K562 (cell line): Measurements from ENCODE around the gene CLCC1. TPM values are rescaled to one million over a fixed set of nuclear protein-coding genes. Genes with fewer than 3 reads are reported as not detected.

Source experiments
- CBFA2T2 ChIP-seq: fragments of 450-650 bp; conservative IDR thresholded peaks from 2 replicates; pipeline ENCODE4 v1.6.1; 2017; ENCODE audit warnings: mild to moderate bottlenecking
- CBX2 ChIP-seq: fragments of 200-600 bp; sonication (generic); IDR thresholded peaks from one replicate; pipeline ENCODE4 v1.6.1; 2012; ENCODE audit warnings: mild to moderate bottlenecking, low read length, inconsistent platforms; ENCODE audit not compliant: insufficient read depth, poor library complexity, severe bottlenecking
- CEBPZ ChIP-seq: fragments of 150-350 bp; IDR thresholded peaks from 2 replicates; pipeline ENCODE4 v1.6.1; 2014; ENCODE audit warnings: low read depth, mild to moderate bottlenecking, low read length, borderline replicate concordance
- DMBX1 ChIP-seq: fragments of 250-450 bp; sonication (Bioruptor Pico); IDR thresholded peaks from 2 replicates; pipeline ENCODE4 v1.8.0; 2022; ENCODE audit warnings: inconsistent platforms, mild to moderate bottlenecking, moderate library complexity, borderline replicate concordance
- E4F1 ChIP-seq: fragments of 250-450 bp; sonication (Bioruptor Pico); IDR thresholded peaks from 2 replicates; pipeline ENCODE4 v1.5.0; 2021; ENCODE audit warnings: mild to moderate bottlenecking, borderline replicate concordance
- GABPA ChIP-seq: fragments of 200-800 bp; sonication (Bioruptor generic); conservative IDR thresholded peaks from 2 replicates; pipeline ENCODE4 v1.6.1; 2016; ENCODE audit warnings: low read depth, missing genetic modification characterization, missing compliant biosample characterization
- HDAC6 ChIP-seq: IDR thresholded peaks from 2 replicates; pipeline ENCODE4 v1.6.1; 2012; ENCODE audit warnings: low read depth, mild to moderate bottlenecking, control low read depth, inconsistent platforms, low read length, moderate library complexity
- HES1 ChIP-seq: fragments of 450-650 bp; IDR thresholded peaks from 2 replicates; pipeline ENCODE4 v1.6.1; 2016; ENCODE audit warnings: low read depth, mild to moderate bottlenecking, moderate library complexity
- KAT2B ChIP-seq: IDR thresholded peaks from one replicate; pipeline ENCODE4 v1.6.1; 2012; ENCODE audit warnings: low read depth, mild to moderate bottlenecking, control low read depth, inconsistent platforms, low read length, moderate library complexity
- LARP7 ChIP-seq: fragments of 450-650 bp; IDR thresholded peaks from 2 replicates; pipeline ENCODE4 v1.6.1; 2016
- MIER1 ChIP-seq: fragments of 450-650 bp; IDR thresholded peaks from 2 replicates; pipeline ENCODE4 v1.6.1; 2016; ENCODE audit warnings: antibody characterized with exemption, mild to moderate bottlenecking, low read depth
- PRPF4 ChIP-seq: fragments of 200-400 bp; formaldehyde crosslinking; IDR thresholded peaks from one replicate; pipeline ENCODE4 v1.6.1; 2017; ENCODE audit warnings: low read length, low read depth, mild to moderate bottlenecking; ENCODE audit not compliant: insufficient read depth, poor library complexity, severe bottlenecking
- THAP12 ChIP-seq: fragments of 250-450 bp; sonication (Bioruptor Pico); IDR thresholded peaks from 2 replicates; pipeline ENCODE4 v1.9.0; 2021; ENCODE audit warnings: mild to moderate bottlenecking, inconsistent platforms
- ZNF224 ChIP-seq: sonication (generic); formaldehyde crosslinking; IDR thresholded peaks from 2 replicates; pipeline ENCODE4 v1.8.0; 2022; ENCODE audit warnings: mild to moderate bottlenecking, missing genetic modification reagents
- ZNF23 ChIP-seq: fragments of 250-450 bp; sonication (Bioruptor Pico); IDR thresholded peaks from 2 replicates; pipeline ENCODE4 v1.4.0; 2020; ENCODE audit warnings: mild to moderate bottlenecking
- ZNF282 ChIP-seq: sonication (generic); formaldehyde crosslinking; IDR thresholded peaks from 2 replicates; pipeline ENCODE4 v1.8.1; 2023; ENCODE audit warnings: missing genetic modification reagents
- ZNF41 ChIP-seq: fragments of 250-450 bp; sonication (Bioruptor Pico); conservative IDR thresholded peaks from 2 replicates; pipeline ENCODE4 v1.4.0; 2020; ENCODE audit warnings: mild to moderate bottlenecking
- ZNF436 ChIP-seq: fragments of 250-450, 450-650 bp; sonication (Bioruptor Pico); formaldehyde crosslinking; IDR thresholded peaks from 2 replicates; pipeline ENCODE4 v1.7.0; 2020; ENCODE audit warnings: mild to moderate bottlenecking
- ZNF707 ChIP-seq: fragments of 250-450 bp; sonication (Bioruptor Pico); conservative IDR thresholded peaks from 2 replicates; pipeline ENCODE4 v1.8.0; 2022; ENCODE audit warnings: inconsistent platforms, mild to moderate bottlenecking, moderate library complexity
- polyA plus RNA-seq, 8 experiments: library from polyadenylated mRNA; depleted of rRNA in 4 of 8; stranded (reverse) in 5 of 8; unstranded in 3 of 8; fragments of >200 nt; fragmentation: Nextera tagmentation in 2 of 8; fragmentation: Illumina TruSeq in 1 of 8; extraction: Ambion mirVana in 2 of 8; extraction: Trizol in 1 of 8; gene quantifications; 2 replicates each; pipeline versions ENCODE4 v1.2.1 to v1.2.3, GENCODE V29; 2011 to 2014; ENCODE audit warnings: inconsistent platforms in 1 of 8, missing spikeins in 1 of 8
- total RNA-seq, 7 experiments: library from RNA; depleted of rRNA in 6 of 7; stranded (reverse); fragments of >200 nt in 6 of 7; fragmentation: Illumina TruSeq in 2 of 7; extraction: Trizol in 2 of 7; gene quantifications; 2 replicates each; pipeline versions ENCODE4 v1.2.1 to v1.2.3, GENCODE V29; 2011 to 2021; ENCODE audit warnings: low replicate concordance in 1 of 7

The CLCC1 gene
- total and polyA plus RNA-seq, 9 of the 15 experiments (the other 6 are each of a cell fraction or from before 2014, with no cell fraction given), result 28.8 to 63.4 (median 40.4) TPM

GRCh38 chr1:108963052-108963686 lies at the start of gene CLCC1 (continued):
- TF ChIP-seq THAP12 (CRISPR knock-in tag) (peak; percentile 96), CBFA2T2 (no peak), ZNF41 (CRISPR knock-in tag) (no peak), ZNF707 (CRISPR knock-in tag) (no peak), ZNF23 (CRISPR knock-in tag) (no peak), HES1 (no peak; the same call in 1 of the 2 replicates), ZNF224 (CRISPR knock-in tag) (peak; percentile 81; the same call in 1 of the 2 replicates), CEBPZ (no peak), MIER1 (no peak), ZNF436 (CRISPR knock-in tag) (no peak), ZNF282 (CRISPR knock-in tag) (peak; percentile 98), KAT2B (no peak), GABPA (tag) (peak; percentile 58; the same call in 1 of the 2 replicates), CBX2 (no peak), DMBX1 (CRISPR knock-in tag) (no peak), PRPF4 (peak; percentile 82), E4F1 (no peak), LARP7 (no peak), HDAC6 (0 out of 2 replicates have a peak, but pooled peaks have one; percentile 55)
